AG04449 (cell line): ENCODE measurements around the gene MAST4.

Experiments used
- CTCF ChIA-PET: fragments of 350-600 bp; formaldehyde crosslinking; extraction: SDS; loops from one replicate; lab custom pipeline; 2021; ENCODE audit warnings: antibody characterized with exemption; lab: Yijun Ruan, JAX
- POLR2A ChIA-PET: fragments of 400-600, 350-600 bp; formaldehyde crosslinking; extraction: SDS; loops from one replicate; lab custom pipeline; 2020; ENCODE audit warnings: antibody characterized with exemption, inconsistent platforms; lab: Yijun Ruan, JAX
- DNase-seq: peaks from one replicate; pipeline ENCODE4 v3.0.0-alpha.2; 2010; ENCODE audit warnings: low read depth, low spot score
- H3K4me3 ChIP-seq: 2 replicates; pipeline ENCODE4 v1.5.1; 2011; ENCODE audit warnings: low read depth, mild to moderate bottlenecking, control low read depth, low read length
- CTCF ChIP-seq: IDR thresholded peaks from one replicate; pipeline ENCODE4 v1.5.1; 2011; ENCODE audit warnings: mild to moderate bottlenecking, moderate library complexity, low read length, control low read depth, inconsistent platforms; ENCODE audit not compliant: insufficient read depth; ENCODE audit errors: missing control alignments

The MAST4 gene

DNA sequence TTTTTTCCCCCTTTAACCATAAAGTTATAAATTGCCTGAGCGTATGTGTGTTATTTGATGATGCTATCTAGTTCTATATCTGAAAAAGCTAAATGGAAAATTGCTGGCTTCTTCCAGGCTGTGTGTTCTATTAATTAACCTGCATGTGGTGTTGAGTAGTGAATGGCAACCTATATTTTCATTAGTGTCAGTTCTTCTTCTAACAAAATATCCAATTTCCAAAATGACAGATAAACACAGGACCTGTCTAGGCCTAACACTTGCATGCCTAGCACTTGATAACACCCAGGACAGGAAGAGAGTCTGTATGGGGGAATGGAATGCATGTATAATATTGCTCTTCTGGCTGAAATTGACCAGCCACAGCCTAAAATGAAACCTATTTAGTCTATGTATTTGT, 508.7 kb downstream of the MAST4 start:
- POLR2A ChIA-PET: no interaction called here
- TF ChIP-seq CTCF: no peak
- no peak for DNase-seq
- no peak overlapping the region for H3K4me3 ChIP-seq
- CTCF ChIA-PET: interaction anchor here (1.5 kb wide), 1 partner anchor 118 kb away, joined by 4 read pairs; no protein-coding TSS in a partner anchor

DNA sequence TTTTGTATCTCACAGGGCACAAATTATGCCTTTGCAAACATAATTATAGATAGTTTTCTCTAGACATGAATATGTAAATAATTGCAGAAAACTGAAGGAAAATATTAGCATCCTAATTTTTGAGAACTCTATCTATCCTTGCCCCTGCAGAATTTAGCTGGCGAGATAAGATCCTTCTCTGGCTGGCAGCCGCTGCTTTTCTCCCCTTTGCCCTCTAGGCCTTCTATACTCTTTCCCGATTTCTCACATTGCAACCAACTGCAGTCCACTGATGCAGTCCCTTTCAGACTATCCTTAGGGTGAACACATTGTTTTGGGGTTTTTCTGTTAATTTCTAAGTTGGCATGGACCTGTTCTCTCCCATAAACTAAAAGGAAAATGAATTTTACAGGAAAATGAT, 509.1 kb downstream of the MAST4 start:
- POLR2A ChIA-PET: no interaction called here
- CTCF ChIA-PET: no interaction called here
- TF ChIP-seq CTCF: no peak
- no peak for DNase-seq
- H3K4me3 ChIP-seq: no peak overlapping the region

GRCh38 chr5:67106626-67107342, 510.6 kb downstream of the MAST4 start:
- no peak for TF ChIP-seq CTCF
- ChIA-PET POLR2A (no interaction called here), CTCF (no interaction called here)

DNA sequence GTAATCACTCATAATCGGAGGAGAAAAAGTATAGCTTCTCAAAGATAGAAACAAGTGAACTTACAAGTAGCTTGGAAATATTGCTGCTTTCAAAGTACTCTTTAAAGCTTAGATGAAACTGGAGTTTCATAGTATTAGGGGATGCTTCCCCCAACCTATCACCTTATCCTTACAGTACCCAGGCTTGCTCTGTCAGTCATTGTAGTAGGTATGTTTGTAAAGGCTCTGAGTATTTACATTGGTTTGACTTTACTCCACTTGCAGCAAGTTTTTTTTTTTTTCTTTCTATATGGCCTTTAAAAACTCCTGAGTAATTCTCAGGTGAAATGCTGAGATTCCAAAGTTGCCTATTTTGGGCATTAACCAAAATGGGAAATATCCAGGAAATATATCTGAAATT, 515.6 kb downstream of the MAST4 start:
- CTCF ChIA-PET: interaction anchor here (1.3 kb wide), 1 partner anchor 45 kb away, joined by 3 read pairs; no protein-coding TSS in a partner anchor
- H3K4me3 ChIP-seq: no peak overlapping the region
- POLR2A ChIA-PET: no interaction called here

More at GRCh38 chr5:67106626-67107342, 510.6 kb downstream of the MAST4 start:
- H3K4me3 ChIP-seq: no peak overlapping the region
- no peak for DNase-seq

GRCh38 chr5:67115246-67115645, 519.1 kb downstream of the MAST4 start:
- TF ChIP-seq CTCF: no peak
- CTCF ChIA-PET: interaction anchor here (1.0 to 1.3 kb wide), 2 partner anchors 35 to 301 kb away, joined by 3 read pairs; no protein-coding TSS in a partner anchor
- H3K4me3 ChIP-seq: no peak overlapping the region
- DNase-seq: no peak
- POLR2A ChIA-PET: no interaction called here

More for the DNA sequence above, 515.6 kb downstream of the MAST4 start:
- no peak for DNase-seq
- TF ChIP-seq CTCF: no peak

DNA sequence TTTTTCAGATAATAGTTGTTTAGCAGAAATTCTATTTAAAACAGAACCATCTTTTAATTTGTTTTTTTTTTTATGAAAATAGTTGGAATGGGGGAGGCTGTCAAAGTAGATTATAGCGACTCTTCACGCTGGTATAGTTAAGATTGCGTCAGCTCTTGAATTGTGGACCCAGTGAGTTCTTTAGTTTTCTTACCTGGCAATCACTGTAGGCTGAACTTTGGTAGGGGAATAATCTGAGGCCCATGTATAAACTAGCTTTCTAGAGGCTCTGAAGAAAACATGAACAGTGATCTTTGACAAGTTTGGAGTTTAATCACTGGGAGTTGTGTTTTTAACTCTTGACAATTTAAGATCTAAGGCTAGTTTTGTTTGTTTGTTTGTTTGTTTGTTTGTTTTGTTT, 519.6 kb downstream of the MAST4 start:
- CTCF ChIA-PET: interaction anchor here (1.3 kb wide), 1 partner anchor 34 kb away, joined by 3 read pairs; no protein-coding TSS in a partner anchor
- DNase-seq: no peak
- POLR2A ChIA-PET: no interaction called here
- TF ChIP-seq CTCF: no peak
- no peak overlapping the region for H3K4me3 ChIP-seq
